Activated naive CD4-positive, alpha-beta T cell treated with anti-CD3 and anti-CD28 coated beads for 36 hours (primary cell): Measurements from ENCODE around the gene USP17L25. TPM values are rescaled to one million over a fixed set of nuclear protein-coding genes. Genes with fewer than 3 reads are reported as not detected.

ENCODE experiments used
- total RNA-seq, 2 experiments: library from RNA; stranded (reverse); gene quantifications; one replicate each; pipeline ENCODE4 v1.2.3, GENCODE V29; 2021

Gene USP17L25
- total RNA-seq, 2 experiments from 2014 or later, result not detected

Other genes starting within 250 kb of the USP17L25 start
- gene FAM90A26, start 159.5 kb upstream of the USP17L25 start, total RNA-seq, result not detected
- gene USP17L10, start 119.3 kb upstream of the USP17L25 start, total RNA-seq, result not detected
- not detected for gene USP17L11, start 114.5 kb upstream of the USP17L25 start, total RNA-seq
- gene USP17L12, start 109.8 kb upstream of the USP17L25 start, total RNA-seq, result not detected
- gene USP17L13, start 105.0 kb upstream of the USP17L25 start, total RNA-seq, result not detected
- not detected for gene USP17L15, start 95.5 kb upstream of the USP17L25 start, total RNA-seq
- not detected for gene USP17L17, start 86.0 kb upstream of the USP17L25 start, total RNA-seq
- gene USP17L18, start 81.3 kb upstream of the USP17L25 start, total RNA-seq, result not detected
- not detected for gene USP17L19, start 76.5 kb upstream of the USP17L25 start, total RNA-seq
- not detected for gene USP17L20, start 71.8 kb upstream of the USP17L25 start, total RNA-seq
- gene USP17L21, start 67.0 kb upstream of the USP17L25 start, total RNA-seq, result not detected
- not detected for gene USP17L22, start 62.3 kb upstream of the USP17L25 start, total RNA-seq
- gene USP17L24, start 4.7 kb upstream of the USP17L25 start, total RNA-seq, result not detected
- gene USP17L26, start 4.7 kb downstream of the USP17L25 start, total RNA-seq, result not detected
- gene USP17L5, start 9.5 kb downstream of the USP17L25 start, total RNA-seq, result not detected
- not detected for gene USP17L27, start 14.2 kb downstream of the USP17L25 start, total RNA-seq
- not detected for gene USP17L28, start 19.0 kb downstream of the USP17L25 start, total RNA-seq
- not detected for gene USP17L29, start 23.7 kb downstream of the USP17L25 start, total RNA-seq
- gene USP17L30, start 33.2 kb downstream of the USP17L25 start, total RNA-seq, result not detected
- gene DEFB131A, start 114.5 kb downstream of the USP17L25 start, total RNA-seq, result not detected